Neural cell (in vitro differentiated cells): ENCODE results near the gene GNAI1. TPM values are rescaled to one million over a fixed set of nuclear protein-coding genes. Genes with fewer than 3 reads are reported as not detected.

Experiments used
- H2AFZ ChIP-seq: fragments of 200-600, 300-800 bp; sonication (generic), shearing (Covaris generic); 2 replicates; pipeline ENCODE4 v1.6.0; 2014; ENCODE audit warnings: low read depth, mild to moderate bottlenecking, antibody characterized with exemption, low read length, moderate library complexity
- H3F3A ChIP-seq: fragments of 200-600 bp; shearing (Covaris generic); 2 replicates; pipeline ENCODE4 v1.6.1; 2016; ENCODE audit warnings: mild to moderate bottlenecking, moderate library complexity, mixed read lengths, antibody characterized with exemption, low read length; ENCODE audit not compliant: insufficient read depth, poor library complexity, severe bottlenecking
- H3K27ac ChIP-seq: fragments of 200-600, 300-800 bp; sonication (generic), shearing (Covaris generic); 2 replicates; pipeline ENCODE4 v1.5.1; 2014; ENCODE audit warnings: mild to moderate bottlenecking, low read length, moderate library complexity
- H3K27me3 ChIP-seq: fragments of 300-800, 200-600 bp; sonication (generic), shearing (Covaris generic); 2 replicates; pipeline ENCODE4 v1.6.0; 2014; ENCODE audit warnings: mild to moderate bottlenecking, low read depth, low read length, moderate library complexity; ENCODE audit not compliant: insufficient read depth
- H3K36me3 ChIP-seq: fragments of 300-800, 200-600 bp; sonication (generic), shearing (Covaris generic); 2 replicates; pipeline ENCODE4 v1.5.1; 2014; ENCODE audit warnings: mild to moderate bottlenecking, antibody characterized with exemption, low read length, moderate library complexity; ENCODE audit not compliant: insufficient read depth
- H3K4me2 ChIP-seq: fragments of 300-800, 200-600 bp; sonication (generic), shearing (Covaris generic); 2 replicates; pipeline ENCODE4 v1.6.0; 2014; ENCODE audit warnings: mild to moderate bottlenecking, low read length
- H3K4me3 ChIP-seq: fragments of 300-800, 200-600 bp; sonication (generic), shearing (Covaris generic); 2 replicates; pipeline ENCODE4 v1.5.1; 2014; ENCODE audit warnings: mild to moderate bottlenecking, low read length, moderate library complexity
- H3K79me2 ChIP-seq: fragments of 200-600 bp; shearing (Covaris generic); replicated peaks from 2 replicates; pipeline ENCODE4 v1.6.0; 2014; ENCODE audit warnings: mild to moderate bottlenecking, low read length, moderate library complexity; ENCODE audit not compliant: insufficient read depth
- H3K9ac ChIP-seq: fragments of 300-800, 200-600 bp; sonication (generic), shearing (Covaris generic); 2 replicates; pipeline ENCODE4 v1.6.1; 2016; ENCODE audit warnings: mild to moderate bottlenecking, low read length, mixed read lengths
- H3K9me2 ChIP-seq: fragments of 200-600 bp; shearing (Covaris generic); 2 replicates; pipeline ENCODE4 v1.6.1; 2016; ENCODE audit warnings: mild to moderate bottlenecking, low read length, mixed read lengths; ENCODE audit not compliant: insufficient read depth
- H3K9me3 ChIP-seq: fragments of 200-600, 300-800 bp; sonication (generic), shearing (Covaris generic); 2 replicates; pipeline ENCODE4 v1.6.1; 2016; ENCODE audit warnings: mild to moderate bottlenecking, mixed run types, low read length, moderate library complexity, mixed read lengths
- H4K20me1 ChIP-seq: fragments of 200-600 bp; shearing (Covaris generic); 2 replicates; pipeline ENCODE4 v1.6.1; 2016; ENCODE audit warnings: mild to moderate bottlenecking, mixed run types; ENCODE audit not compliant: insufficient read depth
- CTCF ChIP-seq: fragments of 450-650 bp; IDR thresholded peaks from 2 replicates; pipeline ENCODE4 v1.5.1; 2014; ENCODE audit warnings: antibody characterized with exemption, mild to moderate bottlenecking, moderate library complexity; ENCODE audit not compliant: poor library complexity, severe bottlenecking
- EP300 ChIP-seq: fragments of 450-650 bp; conservative IDR thresholded peaks from 2 replicates; pipeline ENCODE4 v1.6.1; 2014; ENCODE audit warnings: antibody characterized with exemption, mild to moderate bottlenecking, moderate library complexity; ENCODE audit not compliant: poor library complexity, severe bottlenecking
- EZH2 ChIP-seq: fragments of 200-600, 300-800 bp; shearing (Covaris generic), sonication (generic); IDR thresholded peaks from 2 replicates; pipeline ENCODE4 v1.6.1; 2014; ENCODE audit warnings: antibody characterized with exemption, low read length, borderline replicate concordance, mild to moderate bottlenecking; ENCODE audit not compliant: insufficient read depth, poor library complexity, severe bottlenecking
- MXI1 ChIP-seq: fragments of 450-650 bp; conservative IDR thresholded peaks from 2 replicates; pipeline ENCODE4 v1.6.1; 2014; ENCODE audit warnings: antibody characterized with exemption, mild to moderate bottlenecking; ENCODE audit not compliant: poor library complexity, severe bottlenecking
- POLR2AphosphoS5 ChIP-seq: IDR thresholded peaks from 2 replicates; pipeline ENCODE4 v1.6.1; 2012
- RAD21 ChIP-seq: fragments of 450-650 bp; conservative IDR thresholded peaks from 2 replicates; pipeline ENCODE4 v1.6.1; 2014; ENCODE audit warnings: antibody characterized with exemption, mild to moderate bottlenecking, moderate library complexity
- REST ChIP-seq: IDR thresholded peaks from 2 replicates; pipeline ENCODE4 v1.6.1; 2012; ENCODE audit warnings: borderline replicate concordance
- SMC3 ChIP-seq: fragments of 450-650 bp; conservative IDR thresholded peaks from 2 replicates; pipeline ENCODE4 v1.6.1; 2014; ENCODE audit warnings: antibody characterized with exemption, mild to moderate bottlenecking, moderate library complexity; ENCODE audit not compliant: poor library complexity
- TAF1 ChIP-seq: IDR thresholded peaks from 2 replicates; pipeline ENCODE4 v1.6.1; 2012; ENCODE audit warnings: low read depth
- polyA plus RNA-seq: library from polyadenylated mRNA; depleted of rRNA; stranded (reverse); fragments of >200 nt; gene quantifications from 2 replicates; pipeline ENCODE4 v1.2.3, GENCODE V29; 2014

The GNAI1 gene
- polyA plus RNA-seq, 1 donor from 2014 or later = 69.3 TPM

- Histone ChIP-seq H3K9ac (no peak overlapping the region), H3K27ac (no peak overlapping the region)
Observed at GRCh38 chr7:80187279-80187678, 52.6 kb downstream of the GNAI1 start.

GRCh38 chr7:80187727-80188126, 53.1 kb downstream of the GNAI1 start:
- Histone ChIP-seq H3F3A (no peaks in the 10 kb centered on the region), H3K9ac (no peak overlapping the region), H3K79me2 (no peaks in the 10 kb centered on the region), H3K4me3 (no peak overlapping the region), H3K9me2 (no peaks in the 10 kb centered on the region), H3K27me3 (no peaks in the 10 kb centered on the region), H3K36me3 (no peaks in the 10 kb centered on the region), H3K27ac (no peak overlapping the region), H2AFZ (no peak overlapping the region), H4K20me1 (no peaks in the 10 kb centered on the region), H3K9me3 (no peaks in the 10 kb centered on the region), H3K4me2 (no peak overlapping the region)
- no peak for TF ChIP-seq SMC3
- TF ChIP-seq MXI1 = no peak
- no peak for TF ChIP-seq EP300
- no peak for TF ChIP-seq RAD21
- TF ChIP-seq POLR2AphosphoS5 = no peak
- no peak for TF ChIP-seq REST
- TF ChIP-seq TAF1 = no peak
- no peak for TF ChIP-seq EZH2

More at GRCh38 chr7:80187279-80187678, 52.6 kb downstream of the GNAI1 start:
- Histone ChIP-seq H3K79me2 (no peaks in the 10 kb centered on the region), H3F3A (no peaks in the 10 kb centered on the region), H3K27me3 (no peaks in the 10 kb centered on the region), H3K36me3 (no peaks in the 10 kb centered on the region), H3K9me2 (no peaks in the 10 kb centered on the region), H3K9me3 (no peaks in the 10 kb centered on the region), H3K4me2 (no peak overlapping the region), H2AFZ (no peak overlapping the region), H3K4me3 (no peak overlapping the region), H4K20me1 (no peaks in the 10 kb centered on the region)
- no peak for TF ChIP-seq EP300
- no peak for TF ChIP-seq REST
- no peak for TF ChIP-seq TAF1
- no peak for TF ChIP-seq CTCF
